GM23338 (cell line): ENCODE results near the gene BCKDHA. TPM values are rescaled to one million over a fixed set of nuclear protein-coding genes. Genes with fewer than 3 reads are reported as not detected.
"Not testable (repeated sequence)": the region's sequence is repeated elsewhere in the genome, so short reads cannot be mapped to it uniquely, and the experiment has no call there.

Experiments
- ATAC-seq: fragments of 200-7000 bp; cut with Tn5 transposase; 3 replicates; pipeline ENCODE4 v1.9.1; 2020
- DNase-seq: peaks from one replicate; pipeline ENCODE4 v3.0.0-alpha.2; 2015; ENCODE audit warnings: low spot score
- H2AFZ ChIP-seq: fragments of 200-600 bp; sonication (generic); 2 replicates; pipeline ENCODE4 v1.8.0; 2016; ENCODE audit warnings: antibody characterized with exemption, mild to moderate bottlenecking, moderate library complexity
- H3F3A ChIP-seq: fragments of 200-600 bp; sonication (generic); replicated peaks from 2 replicates; pipeline ENCODE4 v1.8.0; 2017; ENCODE audit warnings: antibody characterized with exemption, mixed run types, low read depth
- H3K27ac ChIP-seq: fragments of 200-600 bp; sonication (generic); 2 replicates; pipeline ENCODE4 v1.6.1; 2016; ENCODE audit warnings: low read depth
- H3K27me3 ChIP-seq: fragments of 200-600 bp; sonication (generic); 2 replicates; pipeline ENCODE4 v1.8.0; 2016; ENCODE audit warnings: mild to moderate bottlenecking, mixed run types, moderate library complexity; ENCODE audit not compliant: insufficient read depth
- H3K36me3 ChIP-seq: fragments of 200-600 bp; sonication (generic); 2 replicates; pipeline ENCODE4 v1.8.0; 2016; ENCODE audit warnings: mild to moderate bottlenecking; ENCODE audit not compliant: insufficient read depth
- H3K4me1 ChIP-seq: fragments of 200-600 bp; sonication (generic); 2 replicates; pipeline ENCODE4 v1.8.0; 2016; ENCODE audit warnings: mild to moderate bottlenecking, moderate library complexity; ENCODE audit not compliant: insufficient read depth
- H3K4me2 ChIP-seq: fragments of 200-600 bp; sonication (generic); 2 replicates; pipeline ENCODE4 v1.7.1; 2017; ENCODE audit warnings: mixed run types
- H3K4me3 ChIP-seq: fragments of 200-600 bp; sonication (generic); 2 replicates; pipeline ENCODE4 v1.6.1; 2016; ENCODE audit warnings: mixed run types
- H3K79me2 ChIP-seq: fragments of 200-600 bp; sonication (generic); replicated peaks from 2 replicates; pipeline ENCODE4 v1.8.0; 2017; ENCODE audit warnings: mild to moderate bottlenecking; ENCODE audit not compliant: insufficient read depth
- H3K9me2 ChIP-seq: fragments of 200-600 bp; sonication (generic); 2 replicates; pipeline ENCODE4 v1.8.0; 2017; ENCODE audit not compliant: insufficient read depth
- H4K20me1 ChIP-seq: fragments of 200-600 bp; sonication (generic); replicated peaks from 2 replicates; pipeline ENCODE4 v1.8.0; 2017; ENCODE audit warnings: mild to moderate bottlenecking; ENCODE audit not compliant: insufficient read depth
- H3K27ac Mint-ChIP-seq: 2 replicates; pipeline ENCODE4 v1.8.0; 2020; ENCODE audit warnings: inconsistent platforms, mild to moderate bottlenecking, moderate library complexity, mixed read lengths
- H3K27me3 Mint-ChIP-seq: 3 replicates; pipeline ENCODE4 v1.8.0; 2022; ENCODE audit warnings: low read depth, mild to moderate bottlenecking, moderate library complexity, mixed read lengths, inconsistent platforms; ENCODE audit not compliant: insufficient read depth, poor library complexity
- H3K36me3 Mint-ChIP-seq: 3 replicates; pipeline ENCODE4 v1.8.0; 2021; ENCODE audit warnings: low read depth, mild to moderate bottlenecking, inconsistent platforms, moderate library complexity, mixed read lengths
- H3K4me1 Mint-ChIP-seq: 3 replicates; pipeline ENCODE4 v1.8.0; 2020; ENCODE audit warnings: mild to moderate bottlenecking, inconsistent platforms, mixed read lengths
- H3K4me3 Mint-ChIP-seq: 3 replicates; pipeline ENCODE4 v1.8.0; 2021; ENCODE audit warnings: moderate library complexity, mild to moderate bottlenecking, inconsistent platforms, mixed read lengths
- H3K9me3 Mint-ChIP-seq: 3 replicates; pipeline ENCODE4 v1.8.0; 2020; ENCODE audit warnings: moderate library complexity, mild to moderate bottlenecking, inconsistent platforms, mixed read lengths
- EZH2 ChIP-seq: fragments of 200-600 bp; sonication (generic); IDR thresholded peaks from one replicate; pipeline ENCODE4 v1.8.0; 2017; ENCODE audit warnings: antibody characterized with exemption, mild to moderate bottlenecking, low read depth; ENCODE audit not compliant: unreplicated experiment
- NANOG ChIP-seq: IDR thresholded peaks from 2 replicates; pipeline ENCODE4 v1.6.1; 2016; ENCODE audit warnings: antibody characterized with exemption, borderline replicate concordance
- POLR2AphosphoS5 ChIP-seq: IDR thresholded peaks from 2 replicates; pipeline ENCODE4 v1.6.1; 2016; ENCODE audit warnings: antibody characterized with exemption, low read depth
- polyA plus RNA-seq: library from polyadenylated mRNA; unstranded; fragments of >200 nt; fragmentation: Nextera tagmentation; extraction: Ambion mirVana; gene quantifications from 2 replicates; pipeline ENCODE4 v1.2.1, GENCODE V29; 2016
- total RNA-seq: library from RNA; depleted of rRNA; stranded (reverse); fragments of >200 nt; shearing (Covaris generic); gene quantifications from 2 replicates; pipeline ENCODE4 v1.2.3, GENCODE V29; 2014
- TF ChIP-seq, protein P1 (sequence below): IDR thresholded peaks from 2 replicates; pipeline ENCODE4 v1.6.1; 2016; ENCODE audit warnings: antibody characterized with exemption
- TF ChIP-seq, protein P2 (sequence below), 2 experiments: fragments of 200-600 bp in 1 of 2; sonication (generic) in 1 of 2; conservative IDR thresholded peaks; 2 replicates each; pipeline versions ENCODE4 v1.5.1 to v1.6.1; 2016 to 2017; ENCODE audit warnings: antibody characterized with exemption in 2 of 2, low read depth in 2 of 2, mild to moderate bottlenecking in 2 of 2, moderate library complexity in 1 of 2

Gene BCKDHA
- total and polyA plus RNA-seq, 2 experiments from 2014 or later: 15.0 to 42.4 TPM

DNA sequence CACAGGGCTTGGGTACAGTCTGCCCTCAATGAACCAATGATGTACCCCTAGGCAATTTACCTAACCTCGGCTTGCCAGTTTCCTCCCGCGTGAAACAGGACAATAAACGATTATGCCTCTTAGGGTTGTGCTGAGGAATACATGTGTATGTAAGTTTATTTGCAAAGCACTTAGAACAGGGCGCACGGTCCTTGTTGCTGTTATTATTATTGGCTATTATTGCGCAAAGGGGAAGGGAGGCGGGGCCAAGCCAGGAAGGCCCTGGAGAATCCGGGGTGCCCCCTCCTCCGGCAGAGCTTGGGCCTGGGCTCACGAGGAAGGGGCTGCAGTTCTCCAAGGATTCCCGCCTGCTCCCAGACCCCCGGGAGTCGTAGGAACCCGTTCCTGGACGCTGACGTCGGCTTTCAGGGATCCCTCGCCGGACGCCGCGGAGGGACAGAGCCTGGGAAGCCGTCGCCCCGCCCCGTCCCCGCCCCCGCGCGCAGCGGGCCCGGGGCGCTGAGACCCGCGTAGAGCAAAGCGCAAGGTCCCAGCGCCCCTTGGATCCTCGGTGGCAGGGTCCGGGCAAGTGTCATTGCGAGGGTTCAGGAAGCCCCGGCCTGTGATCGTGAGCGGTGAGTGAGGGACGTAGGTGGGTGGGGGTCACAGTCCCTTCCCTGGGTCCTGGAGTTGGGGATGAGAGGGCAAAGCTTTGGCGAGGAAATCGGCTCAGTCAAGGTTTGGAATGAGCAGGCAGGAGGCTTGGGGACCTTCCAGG is 21.2 kb upstream of the BCKDHA start, which contains the start of gene TMEM91 (continued):
- TF ChIP-seq POLR2AphosphoS5: peak; percentile 54; the same call in 1 of the 2 replicates

DNA sequence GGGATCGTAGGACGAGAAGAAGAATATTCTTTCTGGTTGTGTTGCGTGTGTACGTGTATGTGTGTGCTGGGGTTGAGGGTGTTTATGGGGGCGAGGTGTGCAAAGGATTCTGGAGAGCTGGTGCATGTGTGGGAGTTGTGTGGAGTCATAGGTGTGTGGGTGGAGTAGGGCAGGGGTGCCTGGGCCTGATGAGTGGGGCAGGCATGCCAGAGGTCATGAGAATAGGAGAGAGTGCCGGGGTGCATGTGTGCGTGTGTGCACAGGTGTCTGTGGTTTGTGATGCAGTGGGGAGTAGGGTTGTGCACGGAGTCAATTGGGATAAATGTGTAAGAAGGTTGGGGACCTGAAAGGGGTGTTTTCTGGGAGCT is 20.6 kb upstream of the BCKDHA start:
- no peak overlapping the region for H3K27ac Mint-ChIP-seq
- peaks cover 5% of the 10 kb centered on the region; the same call in 1 of the 2 replicates for H3K4me1 ChIP-seq
- H3K36me3 ChIP-seq: no peaks in the 10 kb centered on the region
- no peaks in the 10 kb centered on the region for H3K9me2 ChIP-seq
- H3K27me3 Mint-ChIP-seq: peaks cover 17% of the 10 kb centered on the region
- no peak for TF ChIP-seq EZH2
- peak overlapping the region; percentile 86 for H3K4me3 ChIP-seq
- H3K36me3 Mint-ChIP-seq: no peaks in the 10 kb centered on the region
- peak; percentile 18 for ATAC-seq
- no peak for DNase-seq
- no peaks in the 10 kb centered on the region for H3K9me3 Mint-ChIP-seq
- peak overlapping the region; percentile 79 for H3K4me3 Mint-ChIP-seq
- H3K27me3 ChIP-seq: peaks cover 7% of the 10 kb centered on the region; the same call in 1 of the 2 replicates
- peak overlapping the region; percentile 92 for H2AFZ ChIP-seq
- H3K27ac ChIP-seq: no peak overlapping the region
- H3F3A ChIP-seq: 0 out of 2 replicates have a peak, but pooled peaks cover 5% of the 10 kb centered on the region
- peak overlapping the region; percentile 94 for H3K4me2 ChIP-seq
- H3K79me2 ChIP-seq: no peaks in the 10 kb centered on the region
- H4K20me1 ChIP-seq: no peaks in the 10 kb centered on the region; the same call in 1 of the 2 replicates
- peaks cover 10% of the 10 kb centered on the region for H3K4me1 Mint-ChIP-seq

DNA sequence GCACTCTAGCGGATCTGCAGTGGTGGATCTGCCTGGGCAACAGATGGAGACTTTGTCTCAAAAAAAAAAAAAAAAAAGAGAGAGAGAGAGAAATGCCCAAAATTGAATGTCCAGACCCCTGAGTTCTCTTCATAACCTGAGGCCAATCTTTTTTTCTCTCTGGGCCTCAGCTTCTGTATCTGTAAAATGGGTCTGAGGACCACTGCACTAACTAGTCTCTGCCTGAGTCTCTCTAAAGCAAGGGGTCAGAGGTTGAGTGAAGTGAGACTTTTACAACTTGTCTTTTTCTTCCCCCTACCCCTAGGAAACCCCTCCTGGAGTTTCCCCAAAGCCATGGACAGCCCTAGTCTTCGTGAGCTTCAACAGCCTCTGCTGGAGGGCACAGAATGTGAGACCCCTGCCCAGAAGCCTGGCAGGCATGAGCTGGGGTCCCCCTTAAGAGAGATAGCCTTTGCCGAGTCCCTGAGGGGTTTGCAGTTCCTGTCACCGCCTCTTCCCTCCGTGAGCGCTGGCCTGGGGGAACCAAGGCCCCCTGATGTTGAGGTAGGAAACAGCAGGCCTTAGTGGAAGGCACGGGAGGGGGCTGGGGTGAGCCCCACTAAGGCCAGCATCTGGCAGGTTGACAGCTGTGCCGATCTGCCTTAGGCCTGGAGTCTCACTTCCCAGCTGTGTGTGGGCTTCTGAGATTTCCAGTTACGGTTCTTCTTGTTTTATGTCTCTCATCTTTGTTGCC is 19.5 kb upstream of the BCKDHA start:
- Mint-ChIP-seq H3K9me3 (no peaks in the 10 kb centered on the region), H3K36me3 (no peaks in the 10 kb centered on the region), H3K4me3 (no peak overlapping the region), H3K27me3 (peaks cover 17% of the 10 kb centered on the region), H3K27ac (no peak overlapping the region), H3K4me1 (peaks cover 10% of the 10 kb centered on the region)
- DNase-seq: peak; percentile 90
- H3K9me2 ChIP-seq: no peaks in the 10 kb centered on the region
- no peak overlapping the region for H2AFZ ChIP-seq
- H4K20me1 ChIP-seq: no peaks in the 10 kb centered on the region; the same call in 1 of the 2 replicates
- 0 out of 2 replicates have a peak, but pooled peaks cover 5% of the 10 kb centered on the region for H3F3A ChIP-seq
- peak; percentile 83 for ATAC-seq
- peaks cover 5% of the 10 kb centered on the region; the same call in 1 of the 2 replicates for H3K4me1 ChIP-seq
- H3K4me2 ChIP-seq: no peak overlapping the region
- TF ChIP-seq, protein P1, sequence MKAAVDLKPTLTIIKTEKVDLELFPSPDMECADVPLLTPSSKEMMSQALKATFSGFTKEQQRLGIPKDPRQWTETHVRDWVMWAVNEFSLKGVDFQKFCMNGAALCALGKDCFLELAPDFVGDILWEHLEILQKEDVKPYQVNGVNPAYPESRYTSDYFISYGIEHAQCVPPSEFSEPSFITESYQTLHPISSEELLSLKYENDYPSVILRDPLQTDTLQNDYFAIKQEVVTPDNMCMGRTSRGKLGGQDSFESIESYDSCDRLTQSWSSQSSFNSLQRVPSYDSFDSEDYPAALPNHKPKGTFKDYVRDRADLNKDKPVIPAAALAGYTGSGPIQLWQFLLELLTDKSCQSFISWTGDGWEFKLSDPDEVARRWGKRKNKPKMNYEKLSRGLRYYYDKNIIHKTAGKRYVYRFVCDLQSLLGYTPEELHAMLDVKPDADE: no peak
- TF ChIP-seq, protein P2, sequence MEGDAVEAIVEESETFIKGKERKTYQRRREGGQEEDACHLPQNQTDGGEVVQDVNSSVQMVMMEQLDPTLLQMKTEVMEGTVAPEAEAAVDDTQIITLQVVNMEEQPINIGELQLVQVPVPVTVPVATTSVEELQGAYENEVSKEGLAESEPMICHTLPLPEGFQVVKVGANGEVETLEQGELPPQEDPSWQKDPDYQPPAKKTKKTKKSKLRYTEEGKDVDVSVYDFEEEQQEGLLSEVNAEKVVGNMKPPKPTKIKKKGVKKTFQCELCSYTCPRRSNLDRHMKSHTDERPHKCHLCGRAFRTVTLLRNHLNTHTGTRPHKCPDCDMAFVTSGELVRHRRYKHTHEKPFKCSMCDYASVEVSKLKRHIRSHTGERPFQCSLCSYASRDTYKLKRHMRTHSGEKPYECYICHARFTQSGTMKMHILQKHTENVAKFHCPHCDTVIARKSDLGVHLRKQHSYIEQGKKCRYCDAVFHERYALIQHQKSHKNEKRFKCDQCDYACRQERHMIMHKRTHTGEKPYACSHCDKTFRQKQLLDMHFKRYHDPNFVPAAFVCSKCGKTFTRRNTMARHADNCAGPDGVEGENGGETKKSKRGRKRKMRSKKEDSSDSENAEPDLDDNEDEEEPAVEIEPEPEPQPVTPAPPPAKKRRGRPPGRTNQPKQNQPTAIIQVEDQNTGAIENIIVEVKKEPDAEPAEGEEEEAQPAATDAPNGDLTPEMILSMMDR (conservative IDR thresholded peaks at IDR 0.05; ENCODE audit: low read depth in 2 of 2): peak; percentile 54 to 62
- TF ChIP-seq NANOG: no peak
- no peaks in the 10 kb centered on the region for H3K79me2 ChIP-seq
- H3K27ac ChIP-seq: no peak overlapping the region
- peaks cover 7% of the 10 kb centered on the region; the same call in 1 of the 2 replicates for H3K27me3 ChIP-seq
- no peaks in the 10 kb centered on the region for H3K36me3 ChIP-seq
- no peak overlapping the region for H3K4me3 ChIP-seq

DNA sequence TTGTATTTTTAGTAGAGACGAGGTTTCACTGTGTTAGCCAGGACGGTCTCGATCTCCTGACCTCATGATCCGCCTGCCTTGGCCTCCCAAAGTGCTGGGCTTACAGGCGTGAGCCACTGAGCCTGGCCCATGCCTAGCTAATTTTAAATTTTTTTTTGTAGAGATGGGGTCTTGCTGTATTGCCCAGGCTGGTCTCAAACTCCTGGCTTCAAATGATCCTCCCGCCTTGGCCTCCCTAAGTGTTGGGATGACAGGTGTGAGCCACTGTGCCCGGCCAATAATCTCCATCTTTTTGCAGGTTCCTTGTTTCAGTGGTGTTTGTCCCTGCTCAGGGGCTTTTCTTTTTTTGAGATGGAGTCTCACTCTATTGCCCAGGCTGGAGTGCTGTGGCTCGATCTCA is 16.1 kb upstream of the BCKDHA start:
- not testable (repeated sequence) for DNase-seq, H3K27me3 ChIP-seq, H3K27ac Mint-ChIP-seq, H3K27ac ChIP-seq, H3K9me2 ChIP-seq, ATAC-seq, H3K4me1 Mint-ChIP-seq, H3K4me1 ChIP-seq, H4K20me1 ChIP-seq, H2AFZ ChIP-seq, H3K36me3 Mint-ChIP-seq, H3K4me3 Mint-ChIP-seq, H3F3A ChIP-seq, H3K79me2 ChIP-seq, H3K4me3 ChIP-seq, H3K36me3 ChIP-seq, H3K4me2 ChIP-seq, H3K9me3 Mint-ChIP-seq
- peaks cover 12% of the 10 kb centered on the region for H3K27me3 Mint-ChIP-seq
